HG02623 (cell line): Measurements from ENCODE around the gene DGKZ.

Experiments
- ATAC-seq: cut with Tn5 transposase; IDR thresholded peaks from one replicate; pipeline ENCODE4 v1.9.1; 2021; ENCODE audit warnings: moderate library complexity; ENCODE audit not compliant: unreplicated experiment

Gene DGKZ

DNA sequence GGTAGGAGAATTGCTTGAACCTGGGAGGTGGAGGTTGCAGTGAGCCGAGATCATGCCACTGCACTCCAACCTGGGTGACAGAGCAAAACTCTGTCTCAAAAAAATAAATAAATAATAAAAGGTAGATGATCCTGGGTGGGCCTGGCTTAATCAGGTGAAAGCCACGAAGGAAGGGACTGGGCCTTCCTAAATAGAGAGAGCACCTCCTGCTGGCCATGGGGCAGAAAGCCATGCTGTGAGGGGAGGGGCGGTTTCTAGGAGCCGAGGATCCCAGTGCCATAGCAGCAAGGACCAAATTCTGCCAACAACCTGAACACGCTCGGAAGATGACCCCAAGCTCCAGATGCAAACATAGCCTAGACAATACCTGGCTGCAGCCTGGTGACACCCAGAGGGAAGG is 24.5 kb upstream of the DGKZ start:
- no peak for ATAC-seq

DNA sequence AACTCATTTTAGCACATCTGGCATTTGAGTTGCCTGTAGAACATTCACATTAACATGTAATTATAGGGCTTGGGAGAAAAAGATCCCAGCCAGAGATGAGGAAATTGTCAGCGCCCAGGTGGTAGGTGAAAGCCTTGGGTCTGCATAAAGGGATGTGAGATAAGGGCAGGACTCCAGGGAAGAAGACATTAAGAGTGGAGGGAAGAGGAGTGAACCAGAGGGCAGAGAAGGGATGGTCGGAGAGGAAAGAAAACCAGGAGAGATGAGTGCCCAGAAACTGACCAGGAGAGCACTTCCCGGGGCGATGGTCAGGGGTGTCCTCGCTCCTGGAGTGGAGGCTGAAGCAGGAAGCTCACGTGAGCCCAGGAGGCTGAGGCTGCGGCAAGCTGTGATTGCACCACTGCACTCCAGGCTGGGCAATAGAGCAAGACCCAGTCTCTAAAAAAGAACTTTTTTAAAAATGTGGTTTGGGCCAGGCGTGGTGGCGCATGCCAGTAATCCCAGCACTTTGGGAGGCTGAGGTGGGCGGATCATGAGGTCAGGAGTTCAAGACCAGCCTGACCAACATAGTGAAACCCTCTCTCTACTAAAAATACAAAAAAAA is 20.3 kb upstream of the DGKZ start:
- no peak for ATAC-seq

DNA sequence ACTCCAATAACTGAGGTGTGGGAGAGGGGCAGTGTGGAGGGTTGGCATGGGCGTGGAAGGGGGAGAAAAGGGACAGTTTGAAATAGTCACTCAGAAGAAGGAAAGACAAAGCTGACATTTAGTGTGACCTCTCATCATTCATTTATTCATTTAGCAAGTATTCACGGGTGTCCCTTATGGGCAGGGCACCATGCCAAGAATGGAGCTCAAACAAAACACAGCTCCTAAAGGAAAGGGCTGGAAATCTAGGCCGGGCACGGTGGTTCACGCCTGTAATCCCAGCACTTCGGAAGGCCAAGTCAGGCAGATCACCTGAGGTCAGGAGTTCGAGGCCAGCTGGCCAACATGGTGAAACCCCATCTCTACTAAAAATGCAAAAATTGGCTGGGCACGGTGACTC is 19.4 kb upstream of the DGKZ start:
- ATAC-seq = no peak

DNA sequence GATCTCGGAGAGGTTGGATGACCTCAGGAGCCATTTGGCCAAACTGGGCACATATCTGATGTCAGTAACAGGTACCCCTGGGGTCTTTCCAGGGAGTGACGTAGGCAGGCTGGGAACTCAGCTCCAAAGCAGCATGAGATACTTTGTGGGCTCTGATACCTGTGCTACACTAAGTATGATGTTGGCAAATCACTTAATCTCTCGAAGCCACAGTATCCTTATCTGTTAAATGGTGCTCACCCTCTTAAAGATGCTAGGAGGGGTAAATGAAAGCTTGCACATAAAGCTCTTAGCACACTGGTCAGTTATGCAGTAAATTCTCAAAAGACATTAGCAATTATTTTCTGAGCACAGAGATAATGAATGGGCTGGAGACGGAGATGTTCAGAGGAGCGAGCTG is 17.1 kb upstream of the DGKZ start:
- ATAC-seq = no peak

DNA sequence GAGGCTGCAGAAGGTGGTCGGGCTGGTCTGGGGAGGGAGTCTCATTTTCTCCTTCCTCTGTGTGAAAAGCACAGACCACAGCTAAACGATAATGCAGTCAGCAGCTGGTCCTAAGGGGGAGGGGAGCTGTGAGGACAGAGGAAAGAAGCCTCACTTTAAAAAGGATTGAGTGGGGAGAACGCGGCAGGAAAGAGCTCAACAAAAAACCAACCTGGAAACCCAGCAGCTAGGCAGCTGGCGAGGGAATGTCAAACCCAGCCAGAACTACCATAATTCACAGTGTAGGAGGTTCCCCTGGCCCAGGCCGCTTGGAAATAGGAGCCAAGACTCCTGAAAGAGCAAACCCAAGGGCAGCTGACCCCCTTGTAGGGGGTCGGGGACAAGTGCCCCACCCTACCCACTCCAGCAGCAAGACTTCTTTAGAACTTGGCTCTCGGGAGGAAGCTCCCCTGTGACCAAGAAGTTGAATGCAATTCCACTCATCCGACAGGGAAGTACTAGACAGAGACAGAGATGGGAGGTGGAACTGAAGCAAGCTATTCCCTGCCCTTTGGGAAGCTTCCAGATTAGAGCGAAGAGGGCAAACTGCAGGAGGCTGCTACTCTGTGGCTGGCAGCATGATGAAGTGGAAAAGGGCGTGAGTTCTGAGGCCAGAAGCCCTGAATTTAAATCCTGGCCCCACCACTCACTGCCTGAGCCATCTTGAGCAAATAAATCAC is 16.5 kb upstream of the DGKZ start:
- no peak for ATAC-seq

DNA sequence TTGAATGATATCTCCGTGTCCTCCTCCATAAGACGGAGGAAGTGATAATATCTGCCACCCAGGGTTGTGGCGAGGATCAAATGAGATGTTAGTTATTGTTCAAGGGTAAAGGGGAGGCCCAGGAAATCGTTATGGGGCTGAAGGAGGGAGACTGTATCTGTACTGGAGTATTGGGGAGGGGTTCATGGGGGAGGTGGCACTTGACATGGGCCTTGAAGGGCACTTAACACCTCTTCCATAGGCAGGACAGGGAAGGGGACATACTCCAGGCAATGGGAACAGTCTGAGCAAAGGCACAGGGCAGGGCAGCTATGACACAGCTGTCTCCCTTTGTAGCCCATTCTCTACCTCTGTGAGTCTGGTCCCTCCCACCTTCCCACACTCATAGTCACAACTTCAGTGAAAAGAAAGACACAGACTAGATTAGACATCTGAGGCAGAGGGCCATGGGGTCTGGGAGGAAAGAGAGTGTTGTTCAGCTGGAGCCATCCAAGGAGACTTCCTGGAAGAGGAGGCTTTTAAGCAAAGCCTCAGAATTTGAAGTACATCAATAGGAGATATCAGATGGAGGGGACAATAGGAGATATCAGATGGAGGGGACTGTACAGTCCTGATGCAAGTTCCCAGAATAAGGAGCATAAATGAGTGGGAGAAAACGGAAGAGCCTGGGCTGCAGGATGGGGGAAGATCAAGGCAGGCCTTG is 15.8 kb upstream of the DGKZ start:
- ATAC-seq = no peak

DNA sequence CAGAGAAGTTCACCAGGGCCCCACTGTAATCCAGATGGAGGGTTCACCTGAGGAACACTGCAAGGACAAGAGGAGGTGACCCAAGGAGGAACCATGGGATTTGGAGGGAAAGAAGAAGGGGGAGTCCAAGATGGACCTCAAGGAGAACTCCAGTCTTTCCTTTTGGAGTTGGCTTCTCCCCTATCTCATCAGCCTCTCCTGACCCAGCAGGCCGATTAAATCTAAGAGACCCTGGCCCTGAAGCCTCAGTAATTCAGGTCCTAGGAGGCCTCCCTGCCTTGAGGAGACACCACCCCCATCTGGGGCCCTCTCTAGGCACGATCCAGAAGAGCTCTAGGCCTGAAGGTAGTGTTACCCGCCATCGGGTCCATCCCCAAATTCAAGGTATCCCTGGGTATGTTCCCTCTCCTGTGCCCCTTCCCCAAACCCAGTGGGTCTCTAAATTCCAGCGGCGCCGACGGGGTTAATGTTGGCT is 15.1 kb upstream of the DGKZ start:
- ATAC-seq = no peak

DNA sequence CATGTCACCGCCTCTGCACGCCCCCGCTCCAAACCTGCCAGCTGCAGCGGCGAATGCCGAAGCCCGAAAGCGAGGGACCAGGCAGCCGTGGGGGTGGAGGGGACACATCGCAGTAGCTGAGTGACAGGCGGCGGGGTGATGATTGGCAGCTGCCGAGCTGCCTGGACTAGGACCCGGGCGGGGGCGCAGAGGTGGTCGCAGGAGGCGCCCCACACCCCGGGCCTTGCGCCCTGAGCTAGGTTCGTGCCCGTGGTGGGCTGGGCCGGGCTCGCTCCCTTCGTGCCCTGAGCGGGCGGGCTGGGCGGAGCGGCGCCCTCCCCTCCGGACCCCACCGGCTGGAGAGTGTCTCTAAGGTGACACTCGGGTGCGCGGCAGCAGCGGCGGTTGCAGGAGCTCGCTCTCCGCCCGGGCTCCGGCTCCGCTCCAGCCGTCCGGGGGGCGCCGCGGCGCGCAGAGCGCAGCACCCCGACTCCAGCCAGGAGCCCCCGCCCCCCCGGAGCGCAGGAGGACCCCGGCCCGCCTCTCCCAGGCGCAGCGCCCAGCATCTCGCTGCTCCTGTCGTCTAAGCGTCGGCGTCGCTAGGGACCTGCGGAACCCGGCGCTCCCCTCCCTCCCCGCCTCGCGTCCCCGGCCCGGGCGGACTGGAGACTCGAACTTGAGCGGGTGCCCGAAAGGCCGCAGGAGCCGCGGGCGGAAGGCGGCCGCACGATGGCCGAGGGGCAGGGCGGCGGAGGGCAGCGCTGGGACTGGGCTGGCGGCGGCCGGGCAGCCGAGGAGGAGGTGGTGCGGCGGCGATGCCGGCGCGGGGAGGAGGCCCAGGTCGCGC is 14.5 kb upstream of the DGKZ start:
- ATAC-seq = no peak

DNA sequence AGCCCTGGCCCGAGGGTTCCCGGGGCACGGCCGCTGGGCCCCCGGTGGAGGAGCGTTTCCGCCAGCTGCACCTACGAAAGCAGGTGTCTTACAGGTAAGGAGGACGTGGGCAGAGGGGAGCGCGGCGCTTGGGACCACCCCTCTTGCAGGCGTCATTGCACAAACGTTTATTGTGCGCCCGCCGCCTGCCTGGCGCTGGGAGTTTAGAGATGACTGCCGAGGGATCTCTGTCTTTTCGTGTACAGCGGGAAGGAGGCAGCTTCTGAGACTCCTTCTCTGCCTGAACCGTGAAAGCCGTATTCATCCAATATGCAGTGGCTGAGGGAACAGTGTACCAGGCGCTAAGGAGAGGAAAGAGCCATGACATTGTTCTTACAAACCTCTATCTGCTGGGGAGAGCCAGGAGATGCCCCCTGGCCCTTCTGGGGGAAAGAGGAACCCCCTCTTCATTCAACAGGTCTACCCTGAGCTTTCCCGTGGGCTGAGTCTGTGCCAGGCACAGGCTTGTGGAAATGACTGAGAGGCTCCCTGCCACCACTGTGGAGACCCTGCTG is 13.8 kb upstream of the DGKZ start:
- no peak for ATAC-seq

DNA sequence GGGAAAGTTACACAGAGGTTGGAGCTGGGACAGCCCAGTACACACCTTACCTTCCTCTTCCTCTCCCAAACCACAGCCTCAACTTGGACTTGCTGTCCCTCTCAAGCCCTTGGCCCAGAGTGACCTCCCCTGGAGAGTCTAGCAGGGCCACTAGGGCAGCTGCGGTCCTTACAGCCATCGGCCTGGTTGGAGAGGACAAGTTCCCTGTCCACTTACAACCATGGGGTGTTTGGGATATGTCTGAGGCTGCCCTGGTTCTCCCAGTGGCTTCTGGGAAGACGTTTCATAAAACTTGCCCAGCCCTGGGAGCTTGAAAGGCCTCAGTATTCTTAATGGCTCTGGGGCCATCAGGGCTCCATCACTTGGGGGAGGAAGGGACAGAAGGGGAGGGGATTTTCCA is 13.1 kb upstream of the DGKZ start:
- no peak for ATAC-seq

DNA sequence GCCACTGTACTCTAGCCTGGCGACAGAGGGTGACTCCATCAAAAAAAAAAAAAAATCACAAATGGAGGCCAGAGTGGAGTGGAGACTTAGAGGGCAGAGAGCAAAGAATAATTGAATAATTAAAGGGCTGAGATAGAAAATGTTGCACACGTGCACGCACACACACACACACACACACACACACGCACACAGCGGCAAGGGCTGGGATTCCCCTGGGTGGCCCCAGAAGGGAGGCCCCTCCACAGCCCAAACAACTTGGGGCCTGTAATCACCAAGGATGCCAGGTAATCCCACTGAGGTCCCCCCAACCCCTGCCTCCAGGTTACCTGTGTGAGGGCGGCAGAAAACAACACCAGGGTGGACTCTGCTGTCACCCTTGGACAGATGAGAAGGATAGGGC is 12.0 kb upstream of the DGKZ start:
- ATAC-seq = no peak

DNA sequence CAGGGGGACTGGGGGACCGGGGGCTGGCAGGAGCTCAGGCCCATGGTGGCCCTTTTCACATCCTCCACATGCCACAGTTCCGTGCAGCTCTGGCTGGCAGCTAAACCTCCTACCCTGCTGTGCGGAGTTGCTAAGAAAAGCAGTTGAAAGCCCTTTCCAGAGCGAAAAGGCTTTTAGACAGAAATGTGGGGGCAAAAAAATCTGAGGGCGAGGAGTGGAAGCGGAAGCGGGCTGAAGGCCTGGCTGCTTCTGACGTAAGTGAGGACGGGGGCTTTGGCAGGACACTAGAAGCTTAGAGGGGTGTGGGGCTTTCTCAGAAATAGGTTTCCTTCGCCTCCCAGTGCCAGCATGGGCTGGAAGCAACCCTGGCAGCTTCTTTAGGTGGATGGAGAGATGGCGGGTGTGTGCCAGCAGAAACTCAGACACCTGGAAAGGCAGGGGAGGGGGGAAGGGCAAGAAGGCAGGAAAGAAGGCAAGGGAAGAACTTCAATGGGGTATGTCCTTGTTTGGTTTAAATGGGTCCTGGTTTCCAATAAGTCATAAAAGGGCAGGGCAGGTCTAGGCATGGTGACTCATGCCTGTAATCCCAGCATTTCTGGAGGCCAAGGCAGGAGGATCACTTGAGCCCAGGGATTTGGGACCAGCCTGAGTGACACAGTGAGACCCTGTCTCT is 11.2 kb upstream of the DGKZ start:
- ATAC-seq = no peak

DNA sequence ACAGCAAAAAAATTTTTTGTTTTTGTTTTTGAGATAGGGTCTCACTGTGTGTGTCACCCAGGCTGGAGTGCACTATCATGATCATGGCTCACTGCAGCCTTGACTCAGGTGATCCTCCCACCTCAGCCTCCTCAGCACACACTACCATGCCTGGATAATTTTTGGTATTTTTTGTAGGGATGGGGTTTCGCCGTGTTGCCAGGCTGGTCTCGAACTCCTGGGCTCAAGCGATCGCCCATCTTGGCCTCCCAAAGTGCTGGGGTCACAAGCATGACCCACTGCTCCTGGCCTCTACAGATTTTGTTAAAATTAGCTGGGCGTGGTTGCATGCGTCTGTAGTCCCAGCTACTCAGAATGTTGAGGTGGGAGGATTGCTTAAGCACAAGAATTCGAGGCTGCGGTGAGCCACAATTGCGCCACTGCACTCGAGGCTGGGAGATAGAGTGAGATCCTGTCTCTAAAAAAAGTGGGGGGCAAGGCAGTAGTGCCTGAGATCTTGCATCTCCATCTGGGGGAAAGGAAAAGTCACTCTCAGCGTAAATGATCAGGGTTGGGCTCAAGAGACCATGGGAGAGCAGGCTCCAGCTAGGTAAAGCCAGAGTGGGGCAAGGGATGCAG is 10.6 kb upstream of the DGKZ start:
- ATAC-seq = no peak

DNA sequence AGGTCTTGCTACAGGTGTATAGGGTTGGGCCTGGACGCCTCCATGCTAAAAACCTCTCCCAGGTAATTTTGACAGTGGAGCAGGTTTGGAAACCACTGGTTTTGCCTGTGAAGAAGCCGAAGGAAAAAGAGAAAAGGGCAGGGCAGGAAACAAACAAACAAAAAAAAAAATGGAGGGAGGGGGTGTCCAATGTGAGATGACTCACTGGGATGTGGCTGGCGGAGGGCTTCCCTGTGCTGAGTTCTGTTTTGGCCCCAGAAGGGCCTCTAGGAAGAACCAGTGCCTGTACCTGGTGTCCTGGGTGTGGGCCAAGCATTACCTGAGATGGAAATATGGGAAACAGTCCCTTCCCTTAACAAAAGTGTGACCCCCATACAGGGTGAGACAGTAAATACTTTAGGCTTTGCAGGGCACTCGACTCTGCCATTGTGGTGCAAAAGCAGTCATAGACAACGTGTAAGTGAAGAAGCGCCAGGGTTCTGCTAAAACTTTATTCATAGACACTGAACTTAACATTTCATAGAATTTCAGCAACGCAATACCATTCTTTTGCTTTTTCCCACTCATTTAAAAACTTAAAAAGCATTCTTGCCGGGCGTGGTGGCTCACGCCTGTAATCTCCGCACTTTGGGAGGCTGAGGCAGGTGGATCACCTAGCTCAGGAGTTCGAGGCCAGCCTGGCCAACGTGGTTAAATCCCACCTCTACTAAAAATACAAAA is 9.5 kb upstream of the DGKZ start:
- ATAC-seq = no peak

DNA sequence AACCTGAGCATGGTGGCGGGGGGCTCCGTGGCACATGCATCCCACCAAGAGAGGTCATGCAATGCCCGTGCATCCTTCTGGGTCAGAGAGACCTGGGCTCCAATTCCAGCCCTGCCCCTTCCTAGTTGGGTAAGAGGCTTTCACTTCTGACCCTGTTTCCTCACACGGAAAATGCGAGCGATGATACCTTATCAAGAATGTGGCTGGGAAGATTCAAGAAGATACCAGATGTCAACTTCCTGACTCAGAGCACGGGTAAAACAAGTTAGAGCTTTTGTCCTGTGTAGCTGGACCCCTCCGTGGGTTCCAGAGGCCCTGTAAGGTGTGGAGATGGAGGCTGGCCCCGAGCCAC is 8.7 kb upstream of the DGKZ start:
- no peak for ATAC-seq

DNA sequence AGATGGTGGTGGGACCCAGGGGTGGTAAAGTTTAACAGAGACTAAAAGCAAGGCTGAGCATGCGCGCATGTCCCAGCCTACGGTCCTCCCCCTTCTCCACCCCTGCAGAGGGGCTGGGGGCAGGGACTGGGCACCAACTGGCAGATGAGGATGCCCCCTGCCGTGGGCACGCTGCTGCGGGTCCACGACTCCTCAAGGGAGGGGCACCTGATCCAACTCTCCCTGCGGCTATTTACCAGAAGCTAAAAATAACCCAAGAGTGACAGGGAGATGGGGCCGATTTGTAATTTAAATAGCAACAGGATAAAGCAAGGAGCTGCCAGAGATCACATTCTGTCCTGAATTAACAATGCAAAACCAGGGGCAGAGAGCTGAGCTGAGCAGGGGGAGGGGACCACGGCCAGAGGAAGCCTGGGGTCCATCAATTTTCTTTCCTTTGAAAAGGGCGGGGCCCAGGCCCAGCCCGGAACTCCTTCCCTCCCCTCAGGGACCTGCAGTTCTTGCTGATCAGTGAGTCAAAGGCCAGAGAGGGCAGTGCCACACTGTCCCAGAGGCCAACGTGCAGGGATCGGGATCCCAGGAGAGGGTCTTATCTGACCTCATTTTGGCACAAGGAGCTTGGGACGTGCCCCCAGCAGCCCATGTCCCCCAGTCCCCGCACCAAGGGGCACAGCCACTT is 8.1 kb upstream of the DGKZ start:
- ATAC-seq = no peak

DNA sequence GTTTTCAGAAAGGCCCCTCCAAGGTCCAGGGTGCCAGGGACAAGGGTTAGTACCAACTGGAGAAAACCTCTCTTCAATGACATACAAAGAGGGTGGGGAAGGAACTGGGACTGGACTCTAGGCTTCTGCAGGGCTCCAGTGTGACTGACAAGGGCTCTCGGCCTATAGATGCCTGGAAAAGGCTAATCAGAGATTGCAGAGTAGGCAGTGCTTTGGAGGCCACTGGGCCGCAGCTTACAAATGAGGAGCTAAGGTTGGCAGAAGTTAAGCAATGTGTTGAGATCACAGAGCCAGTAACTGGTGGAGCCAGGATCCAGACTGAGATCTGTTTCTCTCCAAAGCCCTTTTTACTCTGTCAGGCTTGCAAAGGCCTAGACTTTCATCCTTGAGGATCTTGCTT is 7.4 kb upstream of the DGKZ start:
- ATAC-seq = no peak

DNA sequence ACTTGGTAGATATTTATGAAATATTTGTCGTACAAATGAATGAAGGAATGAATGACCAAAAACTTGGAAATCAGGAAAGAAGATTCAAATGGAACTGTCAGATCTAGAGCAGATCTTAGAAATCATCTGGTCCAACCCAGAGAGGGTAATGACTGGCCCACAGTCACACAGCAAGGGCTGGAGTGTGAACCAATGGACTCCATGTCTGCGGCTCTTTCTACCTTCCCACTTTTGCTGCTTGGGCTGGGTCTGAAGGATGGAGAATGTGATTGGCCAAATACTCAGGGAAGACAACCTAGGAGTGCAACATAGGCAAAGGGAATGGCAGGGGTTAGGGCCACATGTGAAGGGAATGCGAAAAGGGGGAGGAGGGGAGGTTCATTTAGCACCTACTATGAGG is 5.8 kb upstream of the DGKZ start:
- no peak for ATAC-seq

DNA sequence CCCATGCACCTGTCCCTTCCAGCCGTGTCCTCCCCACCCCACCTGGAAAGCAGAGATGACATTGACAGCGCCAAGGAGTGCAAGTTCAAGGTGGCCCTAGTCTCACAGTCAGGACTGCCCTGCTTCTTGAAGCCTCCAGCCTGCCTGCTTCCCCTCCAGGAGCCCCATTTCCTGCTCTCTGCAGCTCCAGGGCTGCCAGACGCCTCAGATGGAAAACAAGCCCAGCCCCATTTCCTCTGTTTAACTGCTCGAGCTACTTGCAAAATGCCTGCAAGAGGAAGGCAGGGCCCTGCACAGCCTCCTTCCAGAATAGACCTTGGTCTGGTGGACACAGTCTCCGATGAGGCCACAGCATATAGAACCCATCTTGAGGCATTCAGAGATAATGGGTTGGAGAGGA is 5.0 kb upstream of the DGKZ start:
- no peak for ATAC-seq
